Left ventricle myocardium inferior (tissue), 1 donor: ENCODE measurements around the gene NDUFAF7. TPM values are rescaled to one million over a fixed set of nuclear protein-coding genes. Genes with fewer than 3 reads are reported as not detected.

Experiments
- DNase-seq: peaks from one replicate; pipeline ENCODE4 v3.0.0-alpha.2; 2020
- H3K27ac ChIP-seq: fragments of 200-600 bp; replicated peaks from 2 replicates; pipeline ENCODE4 v1.8.0; 2021
- H3K27me3 ChIP-seq: fragments of 200-600 bp; 2 replicates; pipeline ENCODE4 v1.8.0; 2021; ENCODE audit warnings: low read depth
- H3K36me3 ChIP-seq: fragments of 200-600 bp; 2 replicates; pipeline ENCODE4 v1.8.0; 2021
- H3K4me1 ChIP-seq: fragments of 200-600 bp; 2 replicates; pipeline ENCODE4 v1.8.0; 2021
- H3K4me3 ChIP-seq: fragments of 200-600 bp; 2 replicates; pipeline ENCODE4 v1.8.0; 2021; ENCODE audit warnings: mild to moderate bottlenecking, moderate library complexity
- H3K9me3 ChIP-seq: fragments of 200-600 bp; replicated peaks from 2 replicates; pipeline ENCODE4 v1.8.0; 2021
- CTCF ChIP-seq: fragments of 200-600 bp; IDR thresholded peaks from 2 replicates; pipeline ENCODE4 v1.8.0; 2021; ENCODE audit warnings: antibody characterized with exemption, mild to moderate bottlenecking, borderline replicate concordance
- intact Hi-C: fragments of 100-400 bp; cut with micrococcal nuclease; formaldehyde crosslinking; loops from one replicate; pipeline ENCODE4 v1.11.0; 2022
- total RNA-seq: library from RNA; stranded (reverse); fragmentation: NEBNext Ultra II Directional; extraction: Animal tissue kit (Norgen Biotek cat#: 25700); gene quantifications from one replicate; pipeline ENCODE4 v1.2.1, GENCODE V29; 2021
- donor health status: DM: no; HTN: yes; CAD: no; lungs with severe emphysema.

NDUFAF7 gene
- total RNA-seq, 1 donor from 2014 or later: 27.5 TPM

- H3K27me3 ChIP-seq: no peaks in the 10 kb centered on the region
- no peaks in the 10 kb centered on the region for H3K4me1 ChIP-seq
- H3K27ac ChIP-seq: no peak overlapping the region
- intact Hi-C loops: no loop called here
- H3K36me3 ChIP-seq: peaks cover 51% of the 10 kb centered on the region
- no peaks in the 10 kb centered on the region for H3K9me3 ChIP-seq
- no peak for TF ChIP-seq CTCF
- no peak overlapping the region for H3K4me3 ChIP-seq
- DNase-seq: no peak
Observed at GRCh38 chr2:37263839-37264238, 32.4 kb downstream of the NDUFAF7 start.

- peaks cover 69% of the 10 kb centered on the region for H3K36me3 ChIP-seq
- H3K4me1 ChIP-seq: no peaks in the 10 kb centered on the region
- H3K27ac ChIP-seq: no peak overlapping the region
- H3K9me3 ChIP-seq: no peaks in the 10 kb centered on the region
- no peak for DNase-seq
- no peak overlapping the region for H3K4me3 ChIP-seq
- no peak for TF ChIP-seq CTCF
- intact Hi-C loops: no loop called here
- H3K27me3 ChIP-seq: no peaks in the 10 kb centered on the region
Observed at GRCh38 chr2:37267685-37268084, 36.2 kb downstream of the NDUFAF7 start.

GRCh38 chr2:37268111-37268510, 36.7 kb downstream of the NDUFAF7 start:
- no peak for TF ChIP-seq CTCF
- Histone ChIP-seq H3K27ac (no peak overlapping the region), H3K4me1 (no peaks in the 10 kb centered on the region), H3K9me3 (no peaks in the 10 kb centered on the region), H3K27me3 (no peaks in the 10 kb centered on the region), H3K4me3 (no peak overlapping the region), H3K36me3 (peaks cover 72% of the 10 kb centered on the region)
- DNase-seq: no peak
- intact Hi-C loops: no loop called here

DNA sequence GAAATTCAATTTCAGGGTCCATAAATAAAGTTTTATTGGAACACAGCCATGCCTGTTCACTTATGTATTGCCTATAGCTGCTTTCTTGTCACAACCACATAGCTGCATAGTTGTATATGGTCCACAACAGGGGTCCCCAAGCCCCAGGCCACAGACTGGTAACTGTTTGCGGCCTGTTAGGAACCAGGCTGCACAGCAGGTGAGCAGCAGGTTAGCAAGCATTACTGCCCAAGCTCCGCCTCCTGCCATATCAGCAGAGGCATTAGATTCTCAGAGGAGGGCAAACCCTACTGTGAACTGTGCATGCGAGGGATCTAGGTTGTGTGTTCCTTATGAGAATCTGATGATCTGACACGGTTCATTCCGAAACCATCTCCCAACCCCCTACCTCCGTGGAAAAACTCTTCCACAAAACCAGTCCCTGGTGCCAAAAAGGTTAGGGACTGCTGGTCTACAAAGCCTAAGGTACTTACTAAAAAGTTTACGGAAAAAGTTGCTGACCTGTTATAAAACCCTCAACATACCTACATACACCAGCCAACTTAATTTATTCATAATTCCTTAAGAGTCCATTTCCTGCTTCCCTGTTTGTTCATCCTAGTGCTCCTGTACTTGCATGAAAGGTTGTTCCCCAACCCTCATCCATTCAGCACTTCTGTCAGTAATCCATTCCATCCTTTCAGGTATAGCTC, 40.1 kb downstream of the NDUFAF7 start:
- H3K4me1 ChIP-seq: no peaks in the 10 kb centered on the region
- intact Hi-C loops: no loop called here
- no peaks in the 10 kb centered on the region for H3K9me3 ChIP-seq
- DNase-seq: no peak
- no peak for TF ChIP-seq CTCF
- no peak overlapping the region for H3K27ac ChIP-seq
- no peaks in the 10 kb centered on the region for H3K27me3 ChIP-seq
- no peak overlapping the region for H3K4me3 ChIP-seq
- peaks cover 87% of the 10 kb centered on the region for H3K36me3 ChIP-seq

DNA sequence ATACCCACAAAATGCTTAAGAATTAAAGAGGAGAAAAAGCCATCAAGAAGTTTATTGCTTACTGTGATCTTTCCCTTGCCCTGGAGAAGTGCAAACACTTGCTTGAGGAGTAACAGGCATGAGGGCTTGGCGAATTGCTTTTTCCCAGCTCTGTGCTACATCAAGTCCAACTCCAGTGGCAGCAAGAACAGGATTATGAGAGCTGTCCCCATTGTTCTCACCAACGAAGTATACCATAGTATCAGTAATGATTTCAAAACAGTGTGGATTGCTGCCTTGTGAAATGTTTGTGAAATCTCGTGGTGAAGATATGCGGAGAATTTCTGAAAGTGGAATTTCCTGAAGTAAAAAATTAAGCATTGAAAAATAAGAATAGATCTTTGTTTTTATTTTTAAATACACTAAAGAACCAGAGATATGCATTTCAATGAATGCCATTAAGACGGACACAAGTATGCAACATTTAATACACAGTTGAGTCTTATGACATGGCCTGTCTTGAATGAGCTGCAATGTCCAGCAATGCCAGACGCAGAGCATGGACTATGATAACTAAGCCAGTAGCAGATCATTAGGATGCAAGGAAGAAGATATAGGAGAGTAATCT, 43.0 kb downstream of the NDUFAF7 start:
- H3K4me3 ChIP-seq: no peak overlapping the region

More for the DNA sequence above, 43.0 kb downstream of the NDUFAF7 start:
- no peaks in the 10 kb centered on the region for H3K4me1 ChIP-seq
- peaks cover 85% of the 10 kb centered on the region for H3K36me3 ChIP-seq
- DNase-seq: no peak
- H3K27me3 ChIP-seq: no peaks in the 10 kb centered on the region
- no peaks in the 10 kb centered on the region for H3K9me3 ChIP-seq
- no peak for TF ChIP-seq CTCF
- intact Hi-C loops: no loop called here
- no peak overlapping the region for H3K27ac ChIP-seq
